Lower lobe of right lung (tissue), 2 donors: ENCODE results near the gene OSBPL5. TPM values are rescaled to one million over a fixed set of nuclear protein-coding genes. Genes with fewer than 3 reads are reported as not detected.
"Not testable (repeated sequence)": the region's sequence is repeated elsewhere in the genome, so short reads cannot be mapped to it uniquely, and the experiment has no call there.

ENCODE experiments used
- ATAC-seq, 2 donors: fragments of 200-7000 bp; cut with Tn5 transposase; one replicate each; pipeline ENCODE4 v1.9.1; 2020 to 2022; ENCODE audit warnings: mild to moderate bottlenecking in 2 of 2, moderate library complexity in 2 of 2
- DNase-seq: peaks from one replicate; pipeline ENCODE4 v3.0.0-alpha.2; 2020
- H3K27ac ChIP-seq: fragments of 200-600 bp; one replicate; pipeline ENCODE4 v1.8.0; 2022
- H3K27me3 ChIP-seq: fragments of 200-600 bp; one replicate; pipeline ENCODE4 v1.8.0; 2022; ENCODE audit warnings: low read depth
- H3K36me3 ChIP-seq: fragments of 200-600 bp; one replicate; pipeline ENCODE4 v1.8.0; 2022; ENCODE audit warnings: mild to moderate bottlenecking
- H3K4me1 ChIP-seq: fragments of 200-600 bp; one replicate; pipeline ENCODE4 v1.8.0; 2022
- H3K4me3 ChIP-seq: fragments of 200-600 bp; one replicate; pipeline ENCODE4 v1.8.0; 2022; ENCODE audit warnings: mild to moderate bottlenecking
- H3K9me3 ChIP-seq: fragments of 200-600 bp; one replicate; pipeline ENCODE4 v1.8.0; 2022
- intact Hi-C: fragments of 100-400 bp; cut with DNase I; formaldehyde crosslinking; loops from one replicate; pipeline ENCODE4 v1.11.0; 2022
- total RNA-seq: library from RNA; stranded (reverse); fragmentation: NEBNext Ultra II Directional; extraction: Animal tissue kit (Norgen Biotek cat#: 25700); gene quantifications from one replicate; pipeline ENCODE4 v1.2.1, GENCODE V29; 2021
- TF ChIP-seq, protein P1 (sequence below): fragments of 200-600 bp; IDR thresholded peaks from one replicate; pipeline ENCODE4 v1.8.0; 2022; ENCODE audit warnings: antibody characterized with exemption, mild to moderate bottlenecking
- donor health status: DM: no; HTN: yes; CAD: no; lungs with severe emphysema.

The OSBPL5 gene
- total RNA-seq, 1 donor from 2014 or later: 46.2 TPM

DNA sequence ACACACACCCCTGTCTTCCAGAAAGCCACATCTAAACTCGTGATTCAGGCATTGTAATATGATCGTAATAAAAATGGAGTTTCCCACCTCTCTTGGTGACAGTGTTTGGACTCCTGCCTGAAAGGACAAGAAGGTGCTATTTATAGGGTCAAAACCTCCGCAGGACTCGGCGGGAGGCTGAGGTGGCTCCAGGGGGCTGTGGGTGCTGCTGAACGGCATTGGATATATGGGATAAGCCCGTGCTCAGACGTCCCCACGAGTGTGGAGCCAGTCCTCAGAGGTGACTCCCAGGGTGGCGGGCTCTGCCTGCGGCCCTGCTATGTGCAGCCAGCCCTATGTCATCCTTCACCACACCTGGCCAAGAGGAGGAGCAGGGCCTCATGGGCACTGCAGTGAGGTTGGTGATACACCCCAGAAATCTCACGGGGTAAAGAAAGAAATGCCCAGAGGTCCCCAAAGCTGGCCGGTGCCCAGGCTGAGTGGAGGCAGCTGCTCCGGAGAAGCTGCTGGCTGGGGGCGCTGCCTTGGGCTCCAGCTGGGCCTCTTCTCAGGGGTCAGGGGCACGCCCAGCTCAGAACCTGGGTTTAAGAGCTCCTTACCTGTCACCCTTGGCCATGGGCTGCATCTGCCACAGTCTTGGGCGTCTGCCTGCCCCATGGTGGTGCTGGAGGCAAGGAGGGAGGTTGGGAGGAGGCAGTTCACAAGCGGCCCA is 5.1 kb upstream of the OSBPL5 start:
- peaks cover 17% of the 10 kb centered on the region for H3K4me1 ChIP-seq
- intact Hi-C loops: no loop called here
- H3K27me3 ChIP-seq: peaks cover 5% of the 10 kb centered on the region
- H3K9me3 ChIP-seq: no peaks in the 10 kb centered on the region
- no peak overlapping the region for H3K27ac ChIP-seq
- TF ChIP-seq, protein P1, sequence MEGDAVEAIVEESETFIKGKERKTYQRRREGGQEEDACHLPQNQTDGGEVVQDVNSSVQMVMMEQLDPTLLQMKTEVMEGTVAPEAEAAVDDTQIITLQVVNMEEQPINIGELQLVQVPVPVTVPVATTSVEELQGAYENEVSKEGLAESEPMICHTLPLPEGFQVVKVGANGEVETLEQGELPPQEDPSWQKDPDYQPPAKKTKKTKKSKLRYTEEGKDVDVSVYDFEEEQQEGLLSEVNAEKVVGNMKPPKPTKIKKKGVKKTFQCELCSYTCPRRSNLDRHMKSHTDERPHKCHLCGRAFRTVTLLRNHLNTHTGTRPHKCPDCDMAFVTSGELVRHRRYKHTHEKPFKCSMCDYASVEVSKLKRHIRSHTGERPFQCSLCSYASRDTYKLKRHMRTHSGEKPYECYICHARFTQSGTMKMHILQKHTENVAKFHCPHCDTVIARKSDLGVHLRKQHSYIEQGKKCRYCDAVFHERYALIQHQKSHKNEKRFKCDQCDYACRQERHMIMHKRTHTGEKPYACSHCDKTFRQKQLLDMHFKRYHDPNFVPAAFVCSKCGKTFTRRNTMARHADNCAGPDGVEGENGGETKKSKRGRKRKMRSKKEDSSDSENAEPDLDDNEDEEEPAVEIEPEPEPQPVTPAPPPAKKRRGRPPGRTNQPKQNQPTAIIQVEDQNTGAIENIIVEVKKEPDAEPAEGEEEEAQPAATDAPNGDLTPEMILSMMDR: no peak
- H3K36me3 ChIP-seq: no peaks in the 10 kb centered on the region
- DNase-seq (peak; percentile 43), ATAC-seq (no peak)
- peak overlapping the region; percentile 45 for H3K4me3 ChIP-seq

DNA sequence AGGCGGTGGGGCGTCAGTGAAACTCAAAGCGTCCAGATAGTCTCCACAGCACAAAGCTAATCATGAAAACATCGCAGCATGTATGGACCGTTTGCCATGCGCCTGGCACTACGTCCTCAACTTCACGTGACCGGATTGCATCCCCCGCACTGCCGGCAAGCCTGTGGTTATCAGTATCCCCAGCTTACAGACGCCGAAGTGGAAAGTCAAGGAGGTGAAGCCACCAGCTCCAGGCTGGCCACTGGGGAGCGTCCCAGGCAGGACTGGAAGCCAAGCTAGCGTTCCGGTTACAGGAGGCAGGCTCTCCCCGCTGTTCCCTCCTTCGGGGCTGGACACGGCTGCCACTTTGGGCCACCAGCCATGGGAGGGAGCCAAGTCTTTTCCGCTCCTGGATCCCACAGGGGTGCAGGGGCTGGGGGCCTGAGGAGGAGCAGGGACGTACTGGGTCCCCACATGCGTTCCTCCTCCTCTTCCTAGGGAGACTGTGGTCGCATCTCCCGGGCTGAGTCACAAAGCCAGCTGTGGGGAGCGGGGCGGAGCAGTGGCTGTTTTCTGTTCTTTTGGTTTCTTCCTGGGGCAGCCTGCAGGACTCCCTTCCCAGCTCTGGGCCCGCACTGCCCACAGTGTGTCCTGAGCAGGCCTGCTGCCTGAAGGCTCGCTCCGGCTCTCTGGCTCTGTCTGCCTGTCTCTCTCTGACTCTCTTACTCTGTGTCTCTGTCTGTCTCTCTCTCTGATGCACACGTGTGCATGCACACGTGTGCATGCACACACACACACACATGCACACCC is 4.3 kb upstream of the OSBPL5 start:
- ATAC-seq: peak; percentile 44 to 46
- intact Hi-C loops: no loop called here
- H3K9me3 ChIP-seq: no peaks in the 10 kb centered on the region
- H3K4me1 ChIP-seq: peaks cover 19% of the 10 kb centered on the region
- H3K36me3 ChIP-seq: no peaks in the 10 kb centered on the region
- peak; percentile 55 for DNase-seq
- peak overlapping the region; percentile 45 for H3K4me3 ChIP-seq
- TF ChIP-seq, protein P1: no peak
- H3K27me3 ChIP-seq: peaks cover 5% of the 10 kb centered on the region
- no peak overlapping the region for H3K27ac ChIP-seq

DNA sequence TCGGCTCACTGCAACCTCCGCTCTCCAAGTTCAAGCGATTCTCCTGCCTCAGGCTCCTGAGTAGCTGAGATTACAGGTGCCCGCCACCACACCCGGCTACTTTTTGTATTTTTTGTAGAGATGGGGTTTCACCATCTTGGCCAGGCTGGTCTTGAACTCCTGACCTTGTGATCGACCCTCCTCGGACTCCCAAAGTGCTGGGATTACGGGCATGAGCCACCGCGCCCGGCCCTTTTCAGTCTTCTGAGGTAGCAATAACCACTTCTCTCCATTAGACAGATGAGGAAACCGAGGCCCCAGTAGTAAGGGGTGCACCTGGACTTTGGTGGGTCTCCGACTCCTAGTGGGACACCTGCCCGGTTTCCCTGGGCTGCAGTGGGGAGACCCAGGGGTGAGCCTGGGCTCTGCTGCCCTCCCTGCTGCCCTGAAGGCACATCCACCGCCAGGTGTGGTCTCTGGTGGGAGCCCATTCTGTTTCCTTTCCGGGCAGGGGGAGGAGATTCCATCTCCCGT is 3.7 kb upstream of the OSBPL5 start:
- H3K27me3 ChIP-seq, ATAC-seq, H3K9me3 ChIP-seq, intact Hi-C loops, H3K27ac ChIP-seq, H3K36me3 ChIP-seq, DNase-seq: not testable (repeated sequence)
- H3K4me1 ChIP-seq: peaks cover 25% of the 10 kb centered on the region
- peak overlapping the region; percentile 45 for H3K4me3 ChIP-seq

DNA sequence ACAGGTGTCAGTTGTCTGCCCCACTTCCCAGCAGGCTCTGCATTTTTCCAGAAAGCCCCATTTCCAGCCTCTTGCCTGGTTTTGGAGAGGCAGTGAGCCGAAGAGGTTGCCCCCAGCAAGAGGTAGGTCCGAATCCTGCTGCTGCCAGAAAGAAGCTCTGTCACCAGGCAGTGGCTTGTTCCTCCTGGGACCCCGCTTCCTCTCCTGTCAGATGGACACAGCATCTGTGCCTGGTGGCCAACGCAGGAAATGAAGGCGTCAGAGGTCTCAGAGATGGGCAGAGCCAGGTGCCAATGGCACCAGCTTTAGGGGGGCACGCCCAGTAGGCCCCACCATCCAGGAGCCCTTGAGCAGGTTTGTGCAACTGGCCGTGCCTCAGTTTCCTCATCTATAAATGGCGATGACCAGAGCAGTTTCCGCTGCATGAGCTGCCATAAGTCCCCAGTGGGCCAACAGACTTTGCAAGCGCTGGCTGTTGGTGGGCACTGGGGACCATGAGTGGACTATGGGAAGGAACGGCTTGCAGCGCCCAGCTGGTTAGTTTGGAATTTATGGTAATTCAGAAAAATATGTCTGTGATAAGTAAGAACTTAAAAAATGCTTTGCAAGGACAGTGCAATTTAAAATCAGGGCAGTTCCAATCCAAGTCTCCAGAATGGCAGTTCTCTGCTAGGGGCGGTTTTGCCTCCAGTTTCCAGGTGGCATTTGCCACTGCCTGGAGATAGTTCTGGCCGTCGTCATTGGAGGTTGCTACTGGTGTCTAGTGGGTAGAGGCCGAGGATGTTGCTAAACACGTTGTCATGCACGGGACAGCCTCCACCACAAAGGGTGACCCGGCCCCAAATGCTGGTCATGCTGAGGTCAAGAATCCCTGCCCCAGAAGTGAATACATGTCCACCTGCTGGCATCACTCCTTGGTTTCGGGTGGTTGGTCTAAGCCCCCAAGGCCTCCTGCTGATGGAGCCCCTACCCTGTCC is 2.3 kb upstream of the OSBPL5 start:
- ATAC-seq: no peak
- Histone ChIP-seq H3K4me1 (peaks cover 38% of the 10 kb centered on the region), H3K4me3 (no peak overlapping the region), H3K27me3 (peaks cover 5% of the 10 kb centered on the region), H3K36me3 (no peaks in the 10 kb centered on the region), H3K9me3 (no peaks in the 10 kb centered on the region), H3K27ac (no peak overlapping the region)
- intact Hi-C loops: no loop called here
- DNase-seq: peak; percentile 24
- TF ChIP-seq, protein P1: no peak

DNA sequence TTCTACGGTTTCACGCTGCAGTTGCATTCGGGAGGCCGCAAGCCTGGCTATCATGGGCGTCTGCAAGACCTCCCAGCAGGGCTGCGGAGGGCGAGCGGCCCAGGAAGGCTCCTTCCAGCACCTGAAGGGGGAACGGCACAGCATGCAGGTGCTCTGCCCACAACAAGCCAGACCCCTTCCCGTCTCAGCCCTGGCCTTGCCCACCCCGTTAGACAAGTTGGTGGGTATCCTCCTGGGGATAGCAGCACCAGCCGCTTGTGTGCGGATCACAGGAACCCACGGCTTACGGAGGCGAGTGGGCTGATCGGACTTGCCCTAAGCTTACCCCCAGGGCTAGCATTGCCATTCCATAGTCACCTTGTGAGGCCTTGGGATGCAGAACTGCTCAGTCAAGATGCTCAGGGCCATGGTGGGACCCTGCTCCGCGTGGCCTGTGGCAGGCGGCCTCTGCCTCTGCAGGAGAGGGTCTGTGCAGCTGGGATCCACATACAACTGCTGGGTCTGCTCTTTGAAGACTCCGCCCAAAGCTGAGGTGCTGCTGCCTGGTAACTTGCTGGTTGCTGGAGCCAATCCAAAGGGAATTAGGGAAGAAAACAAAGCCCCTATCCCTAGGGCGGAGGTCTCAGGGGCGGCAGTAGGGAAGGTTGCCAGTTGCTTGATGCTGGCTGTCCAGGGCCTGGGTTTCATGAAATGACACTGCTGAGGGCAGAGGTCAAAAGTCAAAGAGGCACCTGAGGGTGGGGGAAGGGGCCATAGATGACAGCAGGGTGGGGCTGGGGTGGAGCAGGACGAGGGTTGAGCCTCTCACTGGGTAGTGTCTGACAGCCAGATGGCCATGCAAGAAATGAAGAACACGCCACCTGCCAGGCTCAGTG is 1.4 kb upstream of the OSBPL5 start:
- peaks cover 40% of the 10 kb centered on the region for H3K4me1 ChIP-seq
- no peaks in the 10 kb centered on the region for H3K36me3 ChIP-seq
- intact Hi-C loops: no loop called here
- peaks cover 5% of the 10 kb centered on the region for H3K27me3 ChIP-seq
- TF ChIP-seq, protein P1: no peak
- no peak overlapping the region for H3K27ac ChIP-seq
- DNase-seq (no peak), ATAC-seq (no peak)
- no peak overlapping the region for H3K4me3 ChIP-seq
- no peaks in the 10 kb centered on the region for H3K9me3 ChIP-seq
